SK-N-MC (cell line): Measurements from ENCODE around the gene LPIN1.

Experiments used
- EZH2 ChIP-seq: fragments of 200-600 bp; sonication (generic); IDR thresholded peaks from one replicate; pipeline ENCODE4 v1.6.1; 2017; ENCODE audit warnings: antibody characterized with exemption
- FOXP2 ChIP-seq: optimal IDR thresholded peaks from 2 replicates; pipeline ENCODE3; 2011; ENCODE audit warnings: mild to moderate bottlenecking, moderate library complexity; ENCODE audit not compliant: insufficient read depth; ENCODE audit errors: extremely low read length, control extremely low read depth
- POLR2AphosphoS5 ChIP-seq: IDR thresholded peaks from 2 replicates; pipeline ENCODE4 v1.6.1; 2012; ENCODE audit warnings: mild to moderate bottlenecking, low read depth, low read length, borderline replicate concordance

DNA sequence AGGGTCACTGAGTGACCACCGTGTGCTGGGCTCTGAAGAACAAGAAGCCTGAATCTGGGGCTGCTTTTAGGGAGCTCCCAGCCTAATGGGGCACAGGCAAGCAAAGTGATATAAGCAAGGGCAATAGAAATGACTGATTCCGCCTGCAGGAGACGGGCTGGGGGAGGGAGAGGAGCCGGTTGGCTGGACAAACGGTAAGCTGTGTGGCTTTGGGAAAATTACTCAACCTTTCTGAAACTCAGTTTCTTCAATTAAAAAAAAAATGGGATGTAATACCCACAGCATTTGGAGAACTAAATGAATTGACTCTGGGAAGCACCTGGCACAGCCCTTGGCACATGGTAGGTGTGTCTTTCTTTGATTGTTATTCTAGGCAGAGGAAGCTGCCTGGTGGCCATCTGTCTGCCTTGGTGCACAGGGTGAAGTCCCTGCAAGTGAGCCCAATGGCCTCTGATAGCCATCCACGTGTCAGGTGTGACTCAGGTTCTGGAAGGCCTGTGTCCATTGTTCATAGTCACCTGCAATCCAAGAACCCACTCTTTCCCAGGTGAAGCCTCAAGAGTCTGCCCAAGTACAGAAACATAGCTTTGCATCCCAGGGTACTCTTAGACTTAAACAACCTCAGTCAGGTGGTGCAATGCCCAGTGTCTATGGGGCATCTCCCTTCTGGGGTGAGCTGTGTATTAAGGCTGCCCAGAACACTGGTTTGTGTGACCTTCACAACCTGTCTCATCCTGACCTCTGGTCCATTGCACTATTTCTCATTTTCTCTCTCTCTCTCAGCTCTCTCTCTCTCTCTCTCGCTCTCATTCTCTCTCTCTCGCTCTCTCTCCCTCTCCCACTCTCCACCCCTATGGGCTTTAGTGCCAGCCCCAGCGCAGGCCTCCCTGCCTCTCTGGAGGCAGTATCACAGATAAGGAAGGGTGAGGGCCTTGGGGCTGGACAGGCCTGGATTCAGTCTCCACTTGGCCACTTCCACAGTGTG is 46.5 kb upstream of the LPIN1 start:
- TF ChIP-seq EZH2 (no peak), POLR2AphosphoS5 (no peak), FOXP2 (no peak)
